A673 (cell line): ENCODE results near the gene DIP2C. TPM values are rescaled to one million over a fixed set of nuclear protein-coding genes. Genes with fewer than 3 reads are reported as not detected.

ENCODE experiments used
- BruUV-seq: library from RNA; stranded (reverse); fragments of 400-500 nt; replicated peaks from 2 replicates; lab custom pipeline; 2021; lab: Mats Ljungman, UMichigan
- CTCF ChIA-PET: fragments of 300-600 bp; sonication (Branson Sonifier 250); formaldehyde crosslinking; loops from one replicate; lab custom pipeline; 2022; ENCODE audit warnings: antibody characterized with exemption; lab: Charles Lee
- POLR2A ChIA-PET: fragments of 300-600 bp; sonication (Branson Sonifier 250); formaldehyde crosslinking; loops from one replicate; lab custom pipeline; 2022; ENCODE audit warnings: antibody characterized with exemption; ENCODE audit not compliant: low non-redundant PET; lab: Charles Lee
- DNase-seq: peaks from one replicate; pipeline ENCODE4 v3.0.0-alpha.2; 2015; ENCODE audit warnings: low spot score
- H3K27ac ChIP-seq: fragments of 200-600 bp; sonication (generic); 2 replicates; pipeline ENCODE4 v1.5.1; 2016; ENCODE audit warnings: mixed run types, low read depth, mild to moderate bottlenecking, mixed read lengths, antibody characterized with exemption, low read length; ENCODE audit not compliant: poor library complexity, severe bottlenecking
- H3K27me3 ChIP-seq: fragments of 200-600 bp; sonication (generic); replicated peaks from 2 replicates; pipeline ENCODE4 v1.6.1; 2017; ENCODE audit warnings: mixed run types, low read depth, mild to moderate bottlenecking, mixed read lengths, antibody characterized with exemption, low read length; ENCODE audit not compliant: insufficient read depth, poor library complexity
- H3K36me3 ChIP-seq: fragments of 200-600 bp; sonication (generic); 2 replicates; pipeline ENCODE4 v1.6.1; 2016; ENCODE audit warnings: mixed run types, mild to moderate bottlenecking, mixed read lengths, antibody characterized with exemption, low read length; ENCODE audit not compliant: insufficient read depth, poor library complexity, severe bottlenecking
- H3K4me1 ChIP-seq: fragments of 200-600 bp; sonication (generic); 2 replicates; pipeline ENCODE4 v1.6.1; 2017; ENCODE audit warnings: mixed run types, mild to moderate bottlenecking, mixed read lengths, antibody characterized with exemption, low read length; ENCODE audit not compliant: insufficient read depth, poor library complexity, severe bottlenecking
- H3K4me3 ChIP-seq: fragments of 200-600 bp; sonication (generic); 2 replicates; pipeline ENCODE4 v1.5.1; 2016; ENCODE audit warnings: low read depth, mixed run types, mild to moderate bottlenecking, mixed read lengths, low read length; ENCODE audit not compliant: poor library complexity, severe bottlenecking
- H3K9me3 ChIP-seq: fragments of 200-600 bp; sonication (generic); 2 replicates; pipeline ENCODE4 v1.6.1; 2016; ENCODE audit warnings: mixed run types, low read depth, mild to moderate bottlenecking, mixed read lengths, antibody characterized with exemption, low read length; ENCODE audit not compliant: poor library complexity, severe bottlenecking
- EZH2 ChIP-seq: fragments of 200-600 bp; sonication (generic); IDR thresholded peaks from 2 replicates; pipeline ENCODE4 v1.6.1; 2017; ENCODE audit warnings: borderline replicate concordance, low read depth, mild to moderate bottlenecking, mixed read lengths, antibody characterized with exemption, low read length; ENCODE audit not compliant: poor library complexity, severe bottlenecking
- intact Hi-C: fragments of 100-400 bp; cut with micrococcal nuclease; formaldehyde crosslinking; loops from one replicate; pipeline ENCODE4 v1.10.0; 2022; ENCODE audit not compliant: unreplicated experiment
- total RNA-seq: library from RNA; stranded (reverse); gene quantifications from 2 replicates; pipeline ENCODE4 v1.2.3, GENCODE V29; 2021
- TF ChIP-seq, protein P1 (sequence below): fragments of 300-800, 200-600 bp; sonication (generic); conservative IDR thresholded peaks from 2 replicates; pipeline ENCODE4 v1.5.1; 2017; ENCODE audit warnings: low read depth, mild to moderate bottlenecking, antibody characterized with exemption, low read length, moderate library complexity, mixed read lengths

DIP2C gene
- total RNA-seq, 1 experiment from 2014 or later, result 13.2 TPM

DNA sequence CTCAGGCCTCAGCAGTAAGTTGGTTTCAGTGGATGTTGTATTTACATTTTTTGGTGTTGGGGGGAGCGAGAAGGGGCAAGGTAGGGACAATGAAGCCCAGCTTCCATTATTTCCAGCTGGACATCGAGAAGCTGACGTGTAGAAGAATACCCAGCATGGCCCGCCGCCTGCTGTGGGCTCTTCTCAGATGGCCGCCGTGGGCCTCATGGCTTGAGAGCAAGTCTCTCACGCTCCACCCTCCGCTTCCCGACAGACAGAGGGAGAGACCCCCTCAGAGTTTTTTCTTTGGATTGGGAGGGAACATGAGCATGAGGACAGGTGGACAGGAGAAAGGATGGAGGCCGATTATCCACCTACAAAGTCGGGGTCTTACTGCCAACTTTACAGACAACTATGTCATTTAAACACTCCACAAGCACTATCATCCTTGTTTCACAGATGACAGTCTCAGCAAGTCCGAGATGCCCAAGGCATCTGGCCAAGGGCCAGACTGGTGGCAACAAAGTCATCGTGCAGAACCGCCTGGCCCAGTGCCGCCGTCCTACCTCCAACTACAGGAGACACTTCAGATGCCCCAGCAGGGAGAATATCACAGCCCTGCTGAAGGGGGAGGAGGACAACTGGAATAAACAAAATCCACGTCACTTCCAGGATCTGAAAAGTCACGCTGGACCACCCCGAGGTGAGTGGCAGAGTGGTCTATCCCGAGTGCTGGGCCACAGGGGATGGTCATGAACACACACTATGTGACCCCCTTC is 195.9 kb downstream of the DIP2C start:
- H3K9me3 ChIP-seq, result no peaks in the 10 kb centered on the region
- no TSS peak for BruUV-seq
- H3K4me3 ChIP-seq, result no peak overlapping the region
- ChIA-PET CTCF (no interaction called here), POLR2A (interaction anchor here (0.7 kb wide), 1 partner anchor 195 kb away, joined by 3 read pairs; no protein-coding TSS in a partner anchor)
- no peaks in the 10 kb centered on the region for H3K4me1 ChIP-seq
- H3K36me3 ChIP-seq, result no peaks in the 10 kb centered on the region
- no peak for DNase-seq
- no peak overlapping the region for H3K27ac ChIP-seq
- H3K27me3 ChIP-seq, result no peaks in the 10 kb centered on the region
- intact Hi-C loops, result no loop called here
- TF ChIP-seq, protein P1, sequence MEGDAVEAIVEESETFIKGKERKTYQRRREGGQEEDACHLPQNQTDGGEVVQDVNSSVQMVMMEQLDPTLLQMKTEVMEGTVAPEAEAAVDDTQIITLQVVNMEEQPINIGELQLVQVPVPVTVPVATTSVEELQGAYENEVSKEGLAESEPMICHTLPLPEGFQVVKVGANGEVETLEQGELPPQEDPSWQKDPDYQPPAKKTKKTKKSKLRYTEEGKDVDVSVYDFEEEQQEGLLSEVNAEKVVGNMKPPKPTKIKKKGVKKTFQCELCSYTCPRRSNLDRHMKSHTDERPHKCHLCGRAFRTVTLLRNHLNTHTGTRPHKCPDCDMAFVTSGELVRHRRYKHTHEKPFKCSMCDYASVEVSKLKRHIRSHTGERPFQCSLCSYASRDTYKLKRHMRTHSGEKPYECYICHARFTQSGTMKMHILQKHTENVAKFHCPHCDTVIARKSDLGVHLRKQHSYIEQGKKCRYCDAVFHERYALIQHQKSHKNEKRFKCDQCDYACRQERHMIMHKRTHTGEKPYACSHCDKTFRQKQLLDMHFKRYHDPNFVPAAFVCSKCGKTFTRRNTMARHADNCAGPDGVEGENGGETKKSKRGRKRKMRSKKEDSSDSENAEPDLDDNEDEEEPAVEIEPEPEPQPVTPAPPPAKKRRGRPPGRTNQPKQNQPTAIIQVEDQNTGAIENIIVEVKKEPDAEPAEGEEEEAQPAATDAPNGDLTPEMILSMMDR, result no peak
- TF ChIP-seq EZH2, result no peak

DNA sequence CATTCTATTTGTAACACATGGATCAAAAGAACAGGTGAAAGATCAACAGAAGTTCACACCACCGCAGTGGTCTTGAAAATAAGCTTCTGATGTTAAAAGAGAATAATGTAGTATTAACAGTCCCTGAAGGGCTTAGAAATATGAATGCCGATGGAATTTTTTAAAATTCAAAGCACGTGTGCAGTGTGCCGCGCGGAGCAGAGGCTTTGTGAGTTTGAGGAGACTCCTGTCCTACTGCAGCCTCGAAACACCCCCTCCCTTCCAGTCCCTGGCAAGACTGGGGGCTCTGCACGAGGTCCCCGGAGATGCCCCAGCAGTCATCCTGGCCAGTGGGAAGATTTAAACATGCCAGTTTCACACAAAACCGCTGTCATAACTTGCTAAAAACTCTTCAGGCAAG is 196.6 kb downstream of the DIP2C start:
- H3K27ac ChIP-seq, result no peak overlapping the region
- no peak for DNase-seq
- H3K4me1 ChIP-seq, result no peaks in the 10 kb centered on the region
- ChIA-PET POLR2A (interaction anchor here (0.7 kb wide), 1 partner anchor 196 kb away, joined by 3 read pairs; no protein-coding TSS in a partner anchor), CTCF (no interaction called here)
- no peaks in the 10 kb centered on the region for H3K27me3 ChIP-seq
- H3K9me3 ChIP-seq, result no peaks in the 10 kb centered on the region
- H3K4me3 ChIP-seq, result no peak overlapping the region
- TF ChIP-seq, protein P1, result no peak
- no peak for TF ChIP-seq EZH2
- intact Hi-C loops, result no loop called here
- no TSS peak for BruUV-seq
- H3K36me3 ChIP-seq, result no peaks in the 10 kb centered on the region

DNA sequence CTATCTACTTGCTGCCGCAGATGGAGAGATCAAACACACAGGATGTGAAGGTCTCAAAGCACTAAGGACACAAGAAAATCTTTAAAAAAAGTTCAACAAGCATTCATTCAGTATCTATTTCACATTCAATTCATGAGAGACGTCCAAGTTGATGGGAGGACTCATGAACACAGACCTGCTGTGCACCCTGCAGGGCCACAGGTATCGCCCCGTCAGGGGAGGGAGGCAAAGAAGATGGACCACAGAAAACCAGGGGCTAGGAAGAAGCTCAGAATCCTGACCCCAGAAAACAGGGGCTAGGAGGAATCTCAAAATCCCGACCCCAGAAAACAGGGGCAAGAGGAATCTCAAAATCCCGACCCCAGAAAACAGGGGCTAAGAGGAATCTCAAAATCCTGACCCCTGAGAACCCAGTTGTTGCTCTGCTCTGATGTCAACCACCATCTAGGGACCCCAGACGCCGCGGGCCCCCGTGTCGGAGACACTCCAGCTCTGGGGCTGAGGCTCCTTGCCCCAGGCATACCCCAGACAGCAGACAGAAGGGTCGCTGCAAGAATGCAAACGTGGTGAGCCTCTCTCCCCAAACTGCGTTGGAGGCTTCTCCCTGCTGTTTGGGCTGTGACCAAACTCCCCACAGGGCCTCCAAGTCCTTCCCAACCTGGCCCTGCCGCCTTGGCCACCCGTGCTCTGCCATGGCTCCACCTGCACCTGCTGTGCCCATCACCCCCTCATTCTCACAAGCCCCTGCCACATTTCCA is 197.6 kb downstream of the DIP2C start:
- DNase-seq, result no peak
- POLR2A ChIA-PET, result no interaction called here
- CTCF ChIA-PET, result no interaction called here
- H3K27me3 ChIP-seq, result no peaks in the 10 kb centered on the region
- TF ChIP-seq, protein P1, result no peak
- no peak for TF ChIP-seq EZH2
- H3K4me3 ChIP-seq, result no peak overlapping the region
- intact Hi-C loops, result no loop called here
- no TSS peak for BruUV-seq
- no peaks in the 10 kb centered on the region for H3K36me3 ChIP-seq
- no peaks in the 10 kb centered on the region for H3K9me3 ChIP-seq
- no peaks in the 10 kb centered on the region for H3K4me1 ChIP-seq
- no peak overlapping the region for H3K27ac ChIP-seq
